Measurements from ENCODE around the gene AMPH. TPM values are rescaled to one million over a fixed set of nuclear protein-coding genes. Genes with fewer than 3 reads are reported as not detected.

The AMPH gene
- total RNA-seq, 5 donors from 2014 or later (not counting 1 experiment from before 2014, with no cell fraction given), result not detected

- H3K4me3 Mint-ChIP-seq, result peak overlapping the region; percentile 61 to 70 (median 62)
- peak overlapping the region; percentile 77 to 84 for H3K27ac Mint-ChIP-seq
- Histone ChIP-seq H3K9me3 (no peaks in the 10 kb centered on the region), H3K36me3 (ENCODE audit: control insufficient read depth in 2 of 2, extremely low read depth in 1 of 2, insufficient read depth in 1 of 2, low read length in 1 of 2) (no peaks in the 10 kb centered on the region), H3K4me3 (ENCODE audit: control insufficient read depth in 1 of 2, extremely low read depth in 1 of 2, low read length in 1 of 2) (peak overlapping the region in 1 of 2 donors; percentile 13), H3K27me3 (replicated peaks in 1 of 2; ENCODE audit: control insufficient read depth in 2 of 2, extremely low read depth in 1 of 2, insufficient read depth in 2 of 2, low read length in 1 of 2) (no peaks in the 10 kb centered on the region), H3K27ac (ENCODE audit: low read length) (peak overlapping the region; percentile 38), H3K4me1 (ENCODE audit: control insufficient read depth in 1 of 2, extremely low read depth in 1 of 2, insufficient read depth in 2 of 2, low read length in 2 of 2) (peaks cover 0 to 6% of the 10 kb centered on the region in 2 experiments)
- H3K4me1 Mint-ChIP-seq, result peaks cover 17 to 18% (median 18%) of the 10 kb centered on the region in 3 donors
- peaks cover 0 to 3% (median 0%) of the 10 kb centered on the region in 3 donors for H3K9me3 Mint-ChIP-seq
- peak in 34 of 35 experiments; percentile 32 to 79 (median 66) for DNase-seq
- POLR2A ChIA-PET, result no interaction called here
- H3K36me3 Mint-ChIP-seq, result no peaks in the 10 kb centered on the region
- H3K27me3 Mint-ChIP-seq, result no peaks in the 10 kb centered on the region
- CTCF ChIA-PET, result interaction anchor here in 1 of 2 donors (0.6 kb wide), 1 partner anchor 354 kb away, joined by 3 read pairs; no protein-coding TSS in a partner anchor
- ATAC-seq (replicated peaks in 1 of 4), result peak; percentile 72 to 88 (median 76)
- 3% methylated on average over 4 of the region's 8 CpGs for WGBS (ENCODE audit: insufficient coverage)
Measured at GRCh38 chr7:38463277-38464225, 167.6 kb downstream of the AMPH start.

DNA sequence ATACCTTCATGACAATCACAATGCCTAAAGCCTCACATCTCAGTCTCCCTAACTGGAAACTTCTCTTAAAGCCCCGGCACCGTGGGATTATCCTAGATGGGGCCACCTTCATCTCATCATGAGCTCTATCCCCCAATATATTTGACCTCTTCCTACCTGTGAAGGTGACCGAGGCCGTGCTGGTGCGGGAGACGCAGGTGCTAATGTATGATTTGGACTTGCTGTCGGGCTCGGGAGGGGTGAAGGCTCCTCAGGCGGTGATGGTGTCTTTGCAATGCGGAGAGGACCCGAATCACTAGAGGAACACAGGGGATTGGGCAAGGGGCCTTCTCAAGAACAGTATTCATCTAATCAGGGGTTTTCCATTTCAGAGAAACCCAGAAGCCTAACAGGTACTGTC is 168.4 kb downstream of the AMPH start:
- Histone ChIP-seq H3K9me3 (no peaks in the 10 kb centered on the region), H3K4me3 (ENCODE audit: control insufficient read depth in 1 of 2, extremely low read depth in 1 of 2, low read length in 1 of 2) (no peak overlapping the region), H3K36me3 (ENCODE audit: control insufficient read depth in 2 of 2, extremely low read depth in 1 of 2, insufficient read depth in 1 of 2, low read length in 1 of 2) (no peaks in the 10 kb centered on the region), H3K27ac (ENCODE audit: low read length) (peak overlapping the region; percentile 38), H3K4me1 (ENCODE audit: control insufficient read depth in 1 of 2, extremely low read depth in 1 of 2, insufficient read depth in 2 of 2, low read length in 2 of 2) (peaks cover 0 to 6% of the 10 kb centered on the region in 2 experiments), H3K27me3 (replicated peaks in 1 of 2; ENCODE audit: control insufficient read depth in 2 of 2, extremely low read depth in 1 of 2, insufficient read depth in 2 of 2, low read length in 1 of 2) (no peaks in the 10 kb centered on the region)
- Mint-ChIP-seq H3K4me3 (peak overlapping the region in 1 of 3 donors; percentile 62), H3K27ac (peak overlapping the region; percentile 77 to 84), H3K36me3 (no peaks in the 10 kb centered on the region), H3K4me1 (peaks cover 17 to 18% (median 18%) of the 10 kb centered on the region in 3 donors), H3K9me3 (peaks cover 0 to 3% (median 0%) of the 10 kb centered on the region in 3 donors), H3K27me3 (no peaks in the 10 kb centered on the region)
- DNase-seq (no peak), ATAC-seq (replicated peaks in 1 of 4) (no peak)
- CTCF ChIA-PET, result no interaction called here
- POLR2A ChIA-PET, result no interaction called here
- WGBS (ENCODE audit: insufficient coverage), result 100% methylated on average over 3 of the region's 11 CpGs

DNA sequence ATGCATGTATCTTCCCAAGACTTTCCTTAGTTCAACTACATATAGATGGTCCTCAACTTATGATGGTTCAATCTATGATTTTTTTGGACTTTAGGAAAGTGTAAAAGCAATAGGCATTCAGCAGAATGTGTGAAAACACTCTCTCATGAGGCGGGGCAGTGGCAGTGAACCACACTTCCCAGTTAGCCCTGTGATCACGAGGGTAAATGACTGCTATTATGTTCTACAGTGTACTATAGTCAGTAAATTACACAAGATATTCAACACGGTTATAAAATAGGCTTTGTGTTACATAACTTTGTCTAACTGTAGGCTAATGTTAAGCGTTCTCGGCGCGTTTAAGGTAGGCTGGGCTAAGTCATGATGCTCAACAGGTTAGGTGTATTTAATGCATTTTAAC is 169.3 kb downstream of the AMPH start:
- Mint-ChIP-seq H3K27ac (no peak overlapping the region), H3K36me3 (no peaks in the 10 kb centered on the region), H3K27me3 (peaks cover 0 to 1% of the 10 kb centered on the region in 2 donors), H3K9me3 (peaks cover 2 to 5% (median 4%) of the 10 kb centered on the region in 3 donors), H3K4me1 (peaks cover 17 to 18% (median 18%) of the 10 kb centered on the region in 3 donors), H3K4me3 (no peak overlapping the region)
- no peaks in the 10 kb centered on the region for H3K9me3 ChIP-seq
- no peaks in the 10 kb centered on the region for H3K27me3 ChIP-seq (replicated peaks in 1 of 2; ENCODE audit: control insufficient read depth in 2 of 2, extremely low read depth in 1 of 2, insufficient read depth in 2 of 2, low read length in 1 of 2)
- no peak overlapping the region for H3K4me3 ChIP-seq (ENCODE audit: control insufficient read depth in 1 of 2, extremely low read depth in 1 of 2, low read length in 1 of 2)
- CTCF ChIA-PET, result interaction anchor here in 1 of 2 donors (1.0 kb wide), 1 partner anchor 87 kb away, joined by 3 read pairs; no protein-coding TSS in a partner anchor
- no CpG with 5 or more reads among the region's 7 CpGs for WGBS (ENCODE audit: insufficient coverage)
- H3K27ac ChIP-seq (ENCODE audit: low read length), result no peak overlapping the region
- ATAC-seq (replicated peaks in 1 of 4) (no peak), DNase-seq (no peak)
- peaks cover 0 to 6% of the 10 kb centered on the region in 2 experiments for H3K4me1 ChIP-seq (ENCODE audit: control insufficient read depth in 1 of 2, extremely low read depth in 1 of 2, insufficient read depth in 2 of 2, low read length in 2 of 2)
- H3K36me3 ChIP-seq (ENCODE audit: control insufficient read depth in 2 of 2, extremely low read depth in 1 of 2, insufficient read depth in 1 of 2, low read length in 1 of 2), result no peaks in the 10 kb centered on the region
- POLR2A ChIA-PET, result no interaction called here

- ChIA-PET POLR2A (interaction anchor here in 1 of 2 donors (0.6 kb wide), 1 partner anchor 46 kb away, joined by 9 read pairs; no protein-coding TSS in a partner anchor), CTCF (interaction anchor here in 1 of 2 donors (0.6 kb wide), 1 partner anchor 349 kb away, joined by 8 read pairs; no protein-coding TSS in a partner anchor)
- Histone ChIP-seq H3K4me3 (ENCODE audit: control insufficient read depth in 1 of 2, extremely low read depth in 1 of 2, low read length in 1 of 2) (no peak overlapping the region), H3K27ac (ENCODE audit: low read length) (no peak overlapping the region), H3K4me1 (ENCODE audit: control insufficient read depth in 1 of 2, extremely low read depth in 1 of 2, insufficient read depth in 2 of 2, low read length in 2 of 2) (no peaks in the 10 kb centered on the region), H3K36me3 (ENCODE audit: control insufficient read depth in 2 of 2, extremely low read depth in 1 of 2, insufficient read depth in 1 of 2, low read length in 1 of 2) (no peaks in the 10 kb centered on the region), H3K9me3 (no peaks in the 10 kb centered on the region), H3K27me3 (replicated peaks in 1 of 2; ENCODE audit: control insufficient read depth in 2 of 2, extremely low read depth in 1 of 2, insufficient read depth in 2 of 2, low read length in 1 of 2) (peaks cover 0 to 11% of the 10 kb centered on the region in 2 experiments)
- no peaks in the 10 kb centered on the region for H3K4me1 Mint-ChIP-seq
- H3K9me3 Mint-ChIP-seq, result peaks cover 2 to 6% (median 6%) of the 10 kb centered on the region in 3 donors
- DNase-seq, result no peak
- no peaks in the 10 kb centered on the region for H3K36me3 Mint-ChIP-seq
- WGBS (ENCODE audit: insufficient coverage), result 81% methylated on average over 4 of the region's 5 CpGs
- H3K4me3 Mint-ChIP-seq, result no peak overlapping the region
- H3K27ac Mint-ChIP-seq, result no peak overlapping the region
- H3K27me3 Mint-ChIP-seq, result peaks cover 0 to 11% of the 10 kb centered on the region in 2 donors
- ATAC-seq (replicated peaks in 1 of 4), result no peak
Measured at GRCh38 chr7:38453826-38454225, 177.3 kb downstream of the AMPH start.

GRCh38 chr7:38453168-38453567 is 178.0 kb downstream of the AMPH start:
- WGBS (ENCODE audit: insufficient coverage), result 60% methylated on average over 1 of the region's 3 CpGs
- POLR2A ChIA-PET, result no interaction called here

DNA sequence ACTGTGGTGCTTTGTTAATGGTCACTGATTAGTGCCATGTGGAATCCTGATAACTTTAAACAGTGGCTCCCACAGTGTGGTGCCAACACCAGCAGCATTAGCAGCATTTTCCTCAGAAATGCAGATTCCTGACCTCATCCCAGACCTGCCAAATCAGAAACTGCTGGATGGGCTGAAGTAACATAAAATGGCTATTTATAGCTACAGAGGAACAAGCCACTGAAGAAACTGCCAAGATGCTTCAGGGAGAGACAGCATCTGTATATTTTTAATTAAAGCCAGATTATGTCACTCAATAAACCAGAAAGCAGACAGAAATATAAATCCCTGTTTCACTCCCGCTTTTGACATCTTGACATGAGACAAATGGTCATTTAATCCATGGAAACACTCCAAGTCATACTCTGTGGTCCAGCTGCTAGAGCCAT is 178.5 kb downstream of the AMPH start:
- no peak overlapping the region for H3K4me3 Mint-ChIP-seq
- peaks cover 2 to 6% (median 6%) of the 10 kb centered on the region in 3 donors for H3K9me3 Mint-ChIP-seq
- no peak for ATAC-seq (replicated peaks in 1 of 4)
- H3K9me3 ChIP-seq, result no peaks in the 10 kb centered on the region
- POLR2A ChIA-PET, result no interaction called here
- H3K27ac Mint-ChIP-seq, result no peak overlapping the region
- no peaks in the 10 kb centered on the region for H3K36me3 Mint-ChIP-seq
- DNase-seq, result no peak
- peaks cover 0 to 11% of the 10 kb centered on the region in 2 experiments for H3K27me3 ChIP-seq (replicated peaks in 1 of 2; ENCODE audit: control insufficient read depth in 2 of 2, extremely low read depth in 1 of 2, insufficient read depth in 2 of 2, low read length in 1 of 2)
- no peaks in the 10 kb centered on the region for H3K4me1 ChIP-seq (ENCODE audit: control insufficient read depth in 1 of 2, extremely low read depth in 1 of 2, insufficient read depth in 2 of 2, low read length in 2 of 2)
- CTCF ChIA-PET, result no interaction called here
- H3K27me3 Mint-ChIP-seq, result peaks cover 0 to 11% of the 10 kb centered on the region in 2 donors
- H3K27ac ChIP-seq (ENCODE audit: low read length), result no peak overlapping the region
- H3K4me1 Mint-ChIP-seq, result no peaks in the 10 kb centered on the region
- 80% methylated on average over 1 of the region's 1 CpG for WGBS (ENCODE audit: insufficient coverage)
- no peaks in the 10 kb centered on the region for H3K36me3 ChIP-seq (ENCODE audit: control insufficient read depth in 2 of 2, extremely low read depth in 1 of 2, insufficient read depth in 1 of 2, low read length in 1 of 2)
- no peak overlapping the region for H3K4me3 ChIP-seq (ENCODE audit: control insufficient read depth in 1 of 2, extremely low read depth in 1 of 2, low read length in 1 of 2)

More at GRCh38 chr7:38453168-38453567, 178.0 kb downstream of the AMPH start:
- Histone ChIP-seq H3K27ac (ENCODE audit: low read length) (no peak overlapping the region), H3K4me1 (ENCODE audit: control insufficient read depth in 1 of 2, extremely low read depth in 1 of 2, insufficient read depth in 2 of 2, low read length in 2 of 2) (no peaks in the 10 kb centered on the region), H3K27me3 (replicated peaks in 1 of 2; ENCODE audit: control insufficient read depth in 2 of 2, extremely low read depth in 1 of 2, insufficient read depth in 2 of 2, low read length in 1 of 2) (peaks cover 0 to 11% of the 10 kb centered on the region in 2 experiments), H3K9me3 (no peaks in the 10 kb centered on the region), H3K4me3 (ENCODE audit: control insufficient read depth in 1 of 2, extremely low read depth in 1 of 2, low read length in 1 of 2) (no peak overlapping the region), H3K36me3 (ENCODE audit: control insufficient read depth in 2 of 2, extremely low read depth in 1 of 2, insufficient read depth in 1 of 2, low read length in 1 of 2) (no peaks in the 10 kb centered on the region)
- H3K27ac Mint-ChIP-seq, result no peak overlapping the region
- CTCF ChIA-PET, result no interaction called here
- H3K4me3 Mint-ChIP-seq, result no peak overlapping the region
- peaks cover 0 to 11% of the 10 kb centered on the region in 2 donors for H3K27me3 Mint-ChIP-seq
- no peak for ATAC-seq (replicated peaks in 1 of 4)
- H3K4me1 Mint-ChIP-seq, result no peaks in the 10 kb centered on the region
- no peaks in the 10 kb centered on the region for H3K36me3 Mint-ChIP-seq
- DNase-seq, result no peak
- H3K9me3 Mint-ChIP-seq, result peaks cover 2 to 6% (median 6%) of the 10 kb centered on the region in 3 donors
